Psoas muscle (tissue), 8 donors: Measurements from ENCODE around the gene MAX. TPM values are rescaled to one million over a fixed set of nuclear protein-coding genes. Genes with fewer than 3 reads are reported as not detected.

Experiments used
- ATAC-seq, 4 donors: fragments of 200-7000 bp; cut with Tn5 transposase; one replicate each; pipeline ENCODE4 v1.9.1; 2020; ENCODE audit warnings: moderate library complexity in 3 of 4, mild to moderate bottlenecking in 2 of 4
- DNase-seq, 2 donors: peaks; one replicate each; pipeline ENCODE4 v3.0.0-alpha.2; 2020
- H3K27ac ChIP-seq: fragments of 200-600 bp; one replicate; pipeline ENCODE4 v1.8.0; 2022
- H3K27me3 ChIP-seq, 3 donors: fragments of 200-600 bp in 1 of 3; one replicate each; pipeline versions ENCODE4 v1.6.1 to v1.8.0; 2013 to 2022; ENCODE audit warnings: low read length in 2 of 3, mild to moderate bottlenecking in 2 of 3, moderate library complexity in 1 of 3; ENCODE audit not compliant: insufficient read depth in 3 of 3
- H3K36me3 ChIP-seq, 2 donors: fragments of 200-600 bp in 1 of 2; one replicate each; pipeline versions ENCODE4 v1.6.1 to v1.8.0; 2013 to 2022; ENCODE audit warnings: low read depth in 1 of 2, mild to moderate bottlenecking in 1 of 2, moderate library complexity in 1 of 2; ENCODE audit not compliant: insufficient read depth in 1 of 2
- H3K4me1 ChIP-seq: fragments of 200-600 bp; one replicate; pipeline ENCODE4 v1.8.0; 2022
- H3K4me3 ChIP-seq: fragments of 200-600 bp; one replicate; pipeline ENCODE4 v1.8.0; 2022; ENCODE audit warnings: mild to moderate bottlenecking
- H3K9me3 ChIP-seq: fragments of 200-600 bp; one replicate; pipeline ENCODE4 v1.8.0; 2022
- WGBS, 3 donors: extraction: QIAGEN DNeasy Blood & Tissue Kit; methylation state at CpG; one replicate each; pipeline versions ENCODE4 v1.1.6 to v1.1.7; 2013; 5-methylcytosine and 5-hydroxymethylcytosine counted together
- intact Hi-C, 2 donors: fragments of 100-400 bp; cut with DNase I; formaldehyde crosslinking; loops; one replicate each; pipeline versions ENCODE4 v1.11.0 to v1.14.2; 2022
- polyA plus RNA-seq, 3 donors: library from polyadenylated mRNA; stranded (reverse); fragments of 200-250 nt; gene quantifications; one replicate each; pipeline ENCODE4 v1.2.3, GENCODE V29; 2013
- total RNA-seq, 4 donors: library from RNA; stranded (reverse); fragmentation: NEBNext Ultra II Directional in 2 of 4; extraction: Animal tissue kit (Norgen Biotek cat#: 25700) in 2 of 4; gene quantifications; one replicate each; pipeline versions ENCODE4 v1.2.1 to v1.2.4, GENCODE V29; 2021 to 2023
- TF ChIP-seq, protein P1 (sequence below): fragments of 200-600 bp; IDR thresholded peaks from one replicate; pipeline ENCODE4 v1.8.0; 2022; ENCODE audit warnings: antibody characterized with exemption
- donor health status: healthy with polysubstance abuse.
- donor health status: DM: no; HTN: no; CAD: no; lungs with moderate emphysema.
- donor health status: Bipolar disorder and iron deficiency.
- donor health status: healthy.
- donor health status: DM: yes; HTN: yes; CAD: no.
- donor health status: DM: no; HTN: no; CAD: no.
- donor health status: DM: no; HTN: no; CAD: no.
- donor health status: DM: yes; HTN: yes; CAD: no.

Gene MAX
- total and polyA plus RNA-seq, 7 donors = 44.5 to 115 (median 50.6) TPM

DNA sequence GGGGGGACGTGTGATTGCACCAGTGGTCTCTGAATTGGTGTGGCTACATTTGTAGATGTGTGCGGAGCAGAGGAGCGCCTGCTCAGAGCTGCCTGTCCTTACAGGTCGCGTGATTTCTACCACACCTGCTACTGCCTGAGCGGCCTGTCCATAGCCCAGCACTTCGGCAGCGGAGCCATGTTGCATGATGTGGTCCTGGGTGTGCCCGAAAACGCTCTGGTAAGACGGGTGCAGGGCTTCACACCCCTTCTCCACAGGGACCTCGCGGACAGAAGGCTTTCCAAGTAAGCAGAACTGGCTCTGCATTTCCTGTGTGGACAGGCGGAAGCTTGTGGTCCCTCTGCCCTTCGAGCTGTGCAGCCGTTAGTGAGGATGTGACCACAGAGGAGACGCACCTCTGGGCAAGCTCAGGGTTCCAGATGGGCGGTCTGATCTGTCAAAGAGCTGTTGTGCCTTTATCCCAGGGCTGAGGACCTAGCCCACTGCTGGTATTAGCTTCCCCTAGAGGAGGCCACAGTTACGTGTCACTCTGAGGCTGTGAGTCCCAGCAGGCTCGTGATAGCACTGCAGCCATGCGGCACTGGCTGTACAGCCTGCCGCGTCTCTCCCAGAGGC lies 47.7 kb downstream of the MAX start:
- TF ChIP-seq, protein P1, sequence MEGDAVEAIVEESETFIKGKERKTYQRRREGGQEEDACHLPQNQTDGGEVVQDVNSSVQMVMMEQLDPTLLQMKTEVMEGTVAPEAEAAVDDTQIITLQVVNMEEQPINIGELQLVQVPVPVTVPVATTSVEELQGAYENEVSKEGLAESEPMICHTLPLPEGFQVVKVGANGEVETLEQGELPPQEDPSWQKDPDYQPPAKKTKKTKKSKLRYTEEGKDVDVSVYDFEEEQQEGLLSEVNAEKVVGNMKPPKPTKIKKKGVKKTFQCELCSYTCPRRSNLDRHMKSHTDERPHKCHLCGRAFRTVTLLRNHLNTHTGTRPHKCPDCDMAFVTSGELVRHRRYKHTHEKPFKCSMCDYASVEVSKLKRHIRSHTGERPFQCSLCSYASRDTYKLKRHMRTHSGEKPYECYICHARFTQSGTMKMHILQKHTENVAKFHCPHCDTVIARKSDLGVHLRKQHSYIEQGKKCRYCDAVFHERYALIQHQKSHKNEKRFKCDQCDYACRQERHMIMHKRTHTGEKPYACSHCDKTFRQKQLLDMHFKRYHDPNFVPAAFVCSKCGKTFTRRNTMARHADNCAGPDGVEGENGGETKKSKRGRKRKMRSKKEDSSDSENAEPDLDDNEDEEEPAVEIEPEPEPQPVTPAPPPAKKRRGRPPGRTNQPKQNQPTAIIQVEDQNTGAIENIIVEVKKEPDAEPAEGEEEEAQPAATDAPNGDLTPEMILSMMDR = no peak
- Histone ChIP-seq H3K36me3 (peaks cover 2 to 47% of the 10 kb centered on the region in 2 donors), H3K27ac (no peak overlapping the region), H3K4me1 (peaks cover 3% of the 10 kb centered on the region), H3K9me3 (no peaks in the 10 kb centered on the region), H3K27me3 (no peaks in the 10 kb centered on the region), H3K4me3 (no peak overlapping the region)
- intact Hi-C loops = no loop called here
- WGBS, 3 donors = 83 to 89% (median 87%) methylated on average over 23 of the region's 23 CpGs
- DNase-seq (no peak), ATAC-seq (peak; percentile 7 to 38 (median 34))

DNA sequence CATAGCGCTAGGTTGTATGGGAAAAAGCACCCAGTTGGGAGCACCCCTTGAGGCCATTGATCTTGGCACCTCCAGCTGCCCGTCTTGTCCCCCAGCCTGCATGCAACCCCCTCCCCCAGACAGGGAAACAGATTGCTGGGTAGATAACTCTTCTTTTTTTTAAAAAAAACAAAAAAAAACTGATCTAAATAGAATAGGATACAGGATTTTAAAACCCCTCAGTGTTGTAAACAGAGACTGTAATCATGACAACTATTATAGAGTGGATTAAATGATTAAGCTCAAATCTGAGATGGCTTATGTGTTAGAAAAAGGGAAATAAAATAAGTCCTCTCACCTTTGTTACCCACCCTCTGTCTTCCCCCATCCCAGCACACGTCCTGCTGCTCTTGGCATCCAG lies 48.9 kb downstream of the MAX start:
- TF ChIP-seq, protein P1 = no peak
- peaks cover 3% of the 10 kb centered on the region for H3K4me1 ChIP-seq
- WGBS, 3 donors = 89 to 99% (median 96%) methylated on average over 3 of the region's 3 CpGs
- H3K27ac ChIP-seq = no peak overlapping the region
- intact Hi-C loops = no loop called here
- no peaks in the 10 kb centered on the region for H3K9me3 ChIP-seq
- ATAC-seq = peak in 1 of 4 donors; percentile 17
- no peaks in the 10 kb centered on the region for H3K27me3 ChIP-seq
- H3K36me3 ChIP-seq = peaks cover 2 to 39% of the 10 kb centered on the region in 2 donors
- no peak for DNase-seq
- no peak overlapping the region for H3K4me3 ChIP-seq

DNA sequence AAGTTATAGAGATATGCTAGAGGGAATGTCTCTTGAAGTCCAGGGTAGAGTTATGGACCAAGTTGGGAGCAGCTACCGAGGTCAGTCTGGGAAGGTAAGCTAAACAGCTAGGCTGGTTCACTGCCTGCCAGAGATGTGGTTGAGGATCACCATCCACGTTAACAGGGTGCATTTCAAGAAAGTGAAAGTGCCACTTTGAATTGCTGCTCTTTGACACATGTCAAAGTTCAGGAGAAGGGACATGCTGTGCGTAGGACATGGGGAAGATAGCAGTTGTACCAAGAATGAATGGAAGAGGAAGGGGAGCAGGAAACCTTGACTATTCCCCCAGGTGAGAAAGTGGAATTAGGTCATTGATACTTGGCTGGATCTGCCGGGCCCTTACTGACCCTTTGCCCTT lies 49.5 kb downstream of the MAX start:
- Histone ChIP-seq H3K4me1 (peaks cover 3% of the 10 kb centered on the region), H3K4me3 (no peak overlapping the region), H3K36me3 (peaks cover 2 to 39% of the 10 kb centered on the region in 2 donors), H3K9me3 (no peaks in the 10 kb centered on the region), H3K27ac (no peak overlapping the region), H3K27me3 (no peaks in the 10 kb centered on the region)
- intact Hi-C loops = no loop called here
- 70 to 79% (median 78%) methylated on average over 4 of the region's 4 CpGs for WGBS, 3 donors
- ATAC-seq (no peak), DNase-seq (no peak)
- TF ChIP-seq, protein P1 = no peak

DNA sequence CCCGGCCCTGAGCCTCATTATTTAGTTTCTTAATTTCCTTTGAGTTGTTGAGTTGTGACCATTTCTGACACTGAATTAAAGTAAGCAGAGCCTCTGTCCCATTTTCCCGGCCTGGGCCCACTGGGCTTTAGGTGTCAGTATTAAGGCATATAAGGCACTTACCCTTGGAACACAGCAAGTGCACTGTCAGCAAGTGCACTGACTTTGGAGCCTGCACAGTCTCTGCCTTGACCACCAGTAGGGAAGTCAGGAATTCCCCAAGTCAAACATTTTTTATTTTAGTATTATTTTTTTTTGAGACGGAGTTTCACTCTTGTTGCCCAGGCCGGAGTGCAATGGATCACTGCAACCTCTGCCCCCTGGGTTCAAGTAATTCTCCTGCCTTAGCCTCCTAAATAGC lies 56.6 kb downstream of the MAX start:
- TF ChIP-seq, protein P1 = no peak
- no peak for DNase-seq
- H3K9me3 ChIP-seq = no peaks in the 10 kb centered on the region
- peaks cover 10% of the 10 kb centered on the region for H3K4me1 ChIP-seq
- H3K27me3 ChIP-seq = no peaks in the 10 kb centered on the region
- no peak overlapping the region for H3K4me3 ChIP-seq
- WGBS, 3 donors = 92 to 94% (median 93%) methylated on average over 4 of the region's 4 CpGs
- ATAC-seq = no peak
- no peak overlapping the region for H3K27ac ChIP-seq
- intact Hi-C loops = no loop called here
- peaks cover 3 to 52% of the 10 kb centered on the region in 2 donors for H3K36me3 ChIP-seq

DNA sequence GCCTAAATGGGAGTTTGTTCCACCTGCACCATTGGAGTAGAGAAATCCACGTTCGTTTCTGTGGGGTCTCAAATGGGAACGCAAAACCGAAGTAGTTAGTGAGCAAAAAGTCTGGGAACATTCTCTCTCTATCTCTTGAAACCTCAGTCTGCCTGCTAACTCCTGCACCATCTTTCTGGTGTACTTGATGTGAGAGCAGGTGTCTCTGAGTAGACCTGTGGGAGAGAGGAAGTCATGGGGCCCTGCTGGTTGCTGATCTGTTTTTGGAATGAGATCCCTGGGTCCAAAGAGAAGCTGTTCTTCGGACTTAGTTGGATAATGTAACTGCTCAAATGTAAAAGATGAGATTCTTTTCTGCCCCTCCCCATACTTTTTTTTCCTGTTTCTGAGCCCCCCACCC lies 57.3 kb downstream of the MAX start:
- WGBS, 3 donors = 92 to 95% (median 95%) methylated on average over 5 of the region's 5 CpGs
- intact Hi-C loops = no loop called here
- peaks cover 5 to 59% of the 10 kb centered on the region in 2 donors for H3K36me3 ChIP-seq
- TF ChIP-seq, protein P1 = no peak
- H3K4me1 ChIP-seq = peaks cover 9% of the 10 kb centered on the region
- no peak for ATAC-seq
- H3K4me3 ChIP-seq = no peak overlapping the region
- H3K27me3 ChIP-seq = no peaks in the 10 kb centered on the region
- no peaks in the 10 kb centered on the region for H3K9me3 ChIP-seq
- no peak for DNase-seq
- H3K27ac ChIP-seq = no peak overlapping the region
